H1 (cell line): ENCODE results near the gene CCDC74A. TPM values are rescaled to one million over a fixed set of nuclear protein-coding genes. Genes with fewer than 3 reads are reported as not detected.
"Not testable (repeated sequence)": the region's sequence is repeated elsewhere in the genome, so short reads cannot be mapped to it uniquely, and the experiment has no call there.

Experiments
- CTCF ChIA-PET: fragments of 300-600 bp; sonication (Branson Sonifier 250); formaldehyde crosslinking; loops from one replicate; lab custom pipeline; 2021; ENCODE audit not compliant: partially characterized antibody; lab: Charles Lee
- POLR2A ChIA-PET: fragments of 300-600 bp; sonication (Branson Sonifier 250); formaldehyde crosslinking; loops from one replicate; lab custom pipeline; 2021; ENCODE audit warnings: inconsistent platforms; ENCODE audit not compliant: partially characterized antibody; lab: Charles Lee
- DNase-seq, 2 experiments: peaks; one replicate each; pipeline versions ENCODE4 v3.0.0 to v3.0.0-alpha.2; 2010 to 2022; ENCODE audit warnings: low spot score in 2 of 2, low read depth in 1 of 2, mixed read lengths in 1 of 2
- FAIRE-seq: peaks from 2 replicates; lab custom pipeline; 2011; peaks lifted over from hg19 to GRCh38; lab: Jason Lieb, UNC
- H2AFZ ChIP-seq: 2 replicates; pipeline ENCODE4 v1.8.1; 2012; ENCODE audit warnings: low read length, inconsistent platforms
- H2AK5ac ChIP-seq: 2 replicates; pipeline ENCODE4 v1.6.1; 2013; ENCODE audit warnings: low read depth, low read length
- H2BK120ac ChIP-seq: replicated peaks from 2 replicates; pipeline ENCODE3; 2013; ENCODE audit warnings: low read depth, low read length, inconsistent platforms
- H2BK12ac ChIP-seq: 2 replicates; pipeline ENCODE4 v1.6.1; 2013; ENCODE audit warnings: low read depth, low read length
- H2BK15ac ChIP-seq: 2 replicates; pipeline ENCODE4 v1.6.1; 2013; ENCODE audit warnings: low read length
- H2BK20ac ChIP-seq: 2 replicates; pipeline ENCODE4 v1.6.1; 2013; ENCODE audit warnings: low read length
- H2BK5ac ChIP-seq: 2 replicates; pipeline ENCODE4 v1.6.1; 2013; ENCODE audit warnings: low read depth, low read length
- H3K14ac ChIP-seq: 2 replicates; pipeline ENCODE4 v1.6.1; 2013; ENCODE audit warnings: inconsistent platforms; ENCODE audit not compliant: insufficient read length
- H3K18ac ChIP-seq: 2 replicates; pipeline ENCODE4 v1.6.1; 2013; ENCODE audit warnings: low read length; ENCODE audit errors: extremely low read depth
- H3K23ac ChIP-seq: 2 replicates; pipeline ENCODE4 v1.6.1; 2013; ENCODE audit warnings: inconsistent platforms; ENCODE audit not compliant: insufficient read length
- H3K23me2 ChIP-seq: 2 replicates; pipeline ENCODE4 v1.6.1; 2013; ENCODE audit warnings: low read depth, low read length
- H3K27ac ChIP-seq: 2 replicates; pipeline ENCODE4 v1.6.1; 2011; ENCODE audit warnings: low read depth, low read length, inconsistent platforms
- H3K27me3 ChIP-seq, 4 experiments: replicated peaks in 1 of 4; 1 replicate in 1 of 4; 2 replicates in 3 of 4; pipeline versions ENCODE4 v1.6.1 to v1.8.1; 2011 to 2013; ENCODE audit warnings: low read length in 3 of 4, mild to moderate bottlenecking in 3 of 4, inconsistent platforms in 2 of 4, mixed read lengths in 2 of 4, moderate library complexity in 1 of 4; ENCODE audit not compliant: control insufficient read depth in 3 of 4, insufficient read depth in 3 of 4; ENCODE audit errors: extremely low read depth in 1 of 4
- H3K36me3 ChIP-seq, 4 experiments: 2 replicates each; pipeline versions ENCODE4 v1.6.1 to v1.8.1; 2011 to 2013; ENCODE audit warnings: mild to moderate bottlenecking in 4 of 4, low read length in 3 of 4, moderate library complexity in 2 of 4, control low read depth in 1 of 4, inconsistent platforms in 1 of 4; ENCODE audit not compliant: insufficient read depth in 4 of 4, control insufficient read depth in 2 of 4
- H3K4ac ChIP-seq: replicated peaks from 2 replicates; pipeline ENCODE3; 2013; ENCODE audit warnings: low read length, low read depth, mixed read lengths, inconsistent platforms; ENCODE audit not compliant: insufficient read length
- H3K4me1 ChIP-seq, 4 experiments: replicated peaks in 1 of 4; 1 replicate in 1 of 4; 2 replicates in 3 of 4; pipeline versions ENCODE4 v1.6.1 to v1.8.1; 2011 to 2013; ENCODE audit warnings: low read length in 3 of 4, inconsistent platforms in 2 of 4, mixed read lengths in 1 of 4; ENCODE audit not compliant: insufficient read depth in 4 of 4, control insufficient read depth in 3 of 4
- H3K4me2 ChIP-seq, 2 experiments: 2 replicates each; pipeline versions ENCODE4 v1.6.1 to v1.8.1; 2011 to 2013; ENCODE audit warnings: low read depth in 2 of 2, low read length in 2 of 2, control low read depth in 1 of 2, inconsistent platforms in 1 of 2, mild to moderate bottlenecking in 1 of 2; ENCODE audit not compliant: insufficient read depth in 1 of 2
- H3K4me3 ChIP-seq, 4 experiments: fragments of 200-600, 300-600 bp in 1 of 4; sonication (generic), shearing (Covaris generic), sonication (Bioruptor Twin) in 1 of 4; 2 replicates each; pipeline versions ENCODE4 v1.5.1 to v1.8.1; 2011 to 2016; ENCODE audit warnings: low read length in 4 of 4, low read depth in 3 of 4, control low read depth in 2 of 4, inconsistent platforms in 2 of 4, mild to moderate bottlenecking in 2 of 4, mixed read lengths in 1 of 4, moderate library complexity in 1 of 4; ENCODE audit not compliant: insufficient read depth in 2 of 4; ENCODE audit errors: extremely low read depth in 1 of 4
- H3K56ac ChIP-seq: replicated peaks from 2 replicates; pipeline ENCODE3; 2013; ENCODE audit warnings: low read depth, mild to moderate bottlenecking, mixed read lengths, low read length, inconsistent platforms; ENCODE audit not compliant: insufficient read length
- H3K79me1 ChIP-seq: 2 replicates; pipeline ENCODE4 v1.6.1; 2013; ENCODE audit warnings: low read depth, low read length, control low read depth
- H3K79me2 ChIP-seq, 2 experiments: 2 replicates each; pipeline versions ENCODE4 v1.6.1 to v1.8.1; 2012 to 2013; ENCODE audit warnings: low read length in 2 of 2, mild to moderate bottlenecking in 2 of 2, inconsistent platforms in 1 of 2; ENCODE audit not compliant: insufficient read depth in 2 of 2, control insufficient read depth in 1 of 2
- H3K9ac ChIP-seq, 4 experiments: replicated peaks in 1 of 4; 1 replicate in 1 of 4; 2 replicates in 3 of 4; pipeline versions ENCODE4 v1.6.1 to v1.8.1; 2011 to 2013; ENCODE audit warnings: low read depth in 3 of 4, low read length in 3 of 4, control low read depth in 2 of 4, mild to moderate bottlenecking in 2 of 4, moderate library complexity in 2 of 4, inconsistent platforms in 1 of 4; ENCODE audit errors: extremely low read depth in 1 of 4
- H3K9me3 ChIP-seq, 2 experiments: 2 replicates each; pipeline versions ENCODE4 v1.6.1 to v1.8.1; 2012 to 2013; ENCODE audit warnings: mild to moderate bottlenecking in 2 of 2, moderate library complexity in 2 of 2, control low read depth in 1 of 2, inconsistent platforms in 1 of 2, low read depth in 1 of 2, low read length in 1 of 2, mixed read lengths in 1 of 2; ENCODE audit not compliant: insufficient read depth in 2 of 2
- H4K20me1 ChIP-seq, 2 experiments: replicated peaks in 1 of 2; 2 replicates each; pipeline versions ENCODE3 to v1.8.1; 2011 to 2013; ENCODE audit warnings: inconsistent platforms in 2 of 2, low read length in 2 of 2, mild to moderate bottlenecking in 1 of 2; ENCODE audit not compliant: insufficient read depth in 2 of 2, control insufficient read depth in 1 of 2
- H4K5ac ChIP-seq: 2 replicates; pipeline ENCODE4 v1.6.1; 2013; ENCODE audit warnings: low read length, low read depth, mixed read lengths, inconsistent platforms; ENCODE audit not compliant: insufficient read length
- H4K8ac ChIP-seq: 2 replicates; pipeline ENCODE4 v1.8.0; 2013; ENCODE audit warnings: mild to moderate bottlenecking, moderate library complexity, low read length, inconsistent platforms; ENCODE audit not compliant: insufficient read depth; ENCODE audit errors: extremely low read depth
- H4K91ac ChIP-seq: replicated peaks from 2 replicates; pipeline ENCODE3; 2013; ENCODE audit warnings: low read length, mixed read lengths, inconsistent platforms; ENCODE audit not compliant: insufficient read length
- CTCF ChIP-seq, 3 experiments: IDR thresholded peaks; 1 replicate in 2 of 3; 2 replicates in 1 of 3; pipeline versions ENCODE4 v1.5.1 to v1.6.1; 2011; ENCODE audit warnings: low read length in 3 of 3, mild to moderate bottlenecking in 3 of 3, inconsistent platforms in 2 of 3, low read depth in 1 of 3, moderate library complexity in 1 of 3; ENCODE audit not compliant: insufficient read depth in 1 of 3; ENCODE audit errors: control extremely low read depth in 1 of 3
- RAD21 ChIP-seq, 2 experiments: IDR thresholded peaks in 1 of 2; conservative IDR thresholded peaks in 1 of 2; 2 replicates each; pipeline ENCODE4 v1.6.1; 2011; ENCODE audit warnings: low read depth in 2 of 2, low read length in 2 of 2, improper control_type of control experiment in 1 of 2, inconsistent platforms in 1 of 2, mild to moderate bottlenecking in 1 of 2, moderate library complexity in 1 of 2
- WGBS, 2 experiments: shearing (Covaris generic) in 1 of 2; methylation state at CpG; one replicate each; pipeline versions ENCODE4 v1.1.6 to v1.1.7; 2013 to 2015; ENCODE audit warnings: low lambda C conversion rate in 2 of 2, mixed read lengths in 2 of 2, inconsistent platforms in 1 of 2, low coverage in 1 of 2, missing lambda C conversion rate in 1 of 2; ENCODE audit not compliant: insufficient replicate concordance in 2 of 2, insufficient coverage in 1 of 2, insufficient read length in 1 of 2; ENCODE audit errors: extremely low coverage in 1 of 2, missing lambda C conversion rate in 1 of 2; 5-methylcytosine and 5-hydroxymethylcytosine counted together
- polyA plus RNA-seq, 7 experiments: library from polyadenylated mRNA; depleted of rRNA in 3 of 7; stranded (reverse) in 5 of 7; unstranded in 2 of 7; fragments of >200 nt in 5 of 7; fragments of 200-250 nt in 2 of 7; gene quantifications; 1 replicate in 5 of 7; 2 replicates in 1 of 7; 4 replicates in 1 of 7; pipeline versions ENCODE4 v1.2.1 to v1.2.3, GENCODE V29; 2011 to 2013; ENCODE audit warnings: missing spikeins in 2 of 7, mixed read lengths in 2 of 7
- total RNA-seq: library from RNA; stranded (reverse); fragmentation: NEBNext Ultra II Directional; extraction: Animal tissue kit (Norgen Biotek cat#: 25700); gene quantifications from 2 replicates; pipeline ENCODE4 v1.2.1, GENCODE V29; 2021

Gene CCDC74A
- total and polyA plus RNA-seq, 2 of the 8 experiments (the other 6 are each of a cell fraction or from before 2014, with no cell fraction given): 18.1 to 21.0 TPM

GRCh38 chr2:131516621-131517020 lies 11.1 kb upstream of the CCDC74A start:
- 95% methylated on average over 7 of the region's 11 CpGs; no CpG with 5 or more reads in 1 of the 2 experiments for WGBS, 2 experiments
- peaks cover 2 to 39% (median 12%) of the 10 kb centered on the region in 4 experiments; a peak in 6 of 8 replicates for H3K36me3 ChIP-seq
- H2AK5ac ChIP-seq, H3K18ac ChIP-seq, H3K23ac ChIP-seq, H3K79me1 ChIP-seq, FAIRE-seq, H3K27me3 ChIP-seq, H2BK120ac ChIP-seq, H2BK5ac ChIP-seq, H2BK12ac ChIP-seq, H3K4me2 ChIP-seq, H3K9me3 ChIP-seq, H3K9ac ChIP-seq, POLR2A ChIA-PET, H3K56ac ChIP-seq, H2AFZ ChIP-seq, H3K14ac ChIP-seq, H3K27ac ChIP-seq, H2BK20ac ChIP-seq, H4K91ac ChIP-seq: not testable (repeated sequence)
- CTCF ChIA-PET: interaction anchor here (1.0 to 1.1 kb wide), 2 partner anchors 10 to 363 kb away, joined by 5 read pairs; no protein-coding TSS in a partner anchor
- peak in 1 of 2 experiments; percentile 75 for DNase-seq
- TF ChIP-seq RAD21 (IDR thresholded peaks at IDR 0.05 in 1 of 2, conservative IDR thresholded peaks at IDR 0.05 in 1 of 2; ENCODE audit: low read depth in 2 of 2, low read length in 2 of 2) (peak; percentile 47 to 54), CTCF (IDR thresholded peaks at IDR 0.05; ENCODE audit: control extremely low read depth in 1 of 3, insufficient read depth in 1 of 3, low read depth in 1 of 3, low read length in 3 of 3) (peak; percentile 53 to 56 (median 55))
- TF ChIP-seq, all 59 proteins: peak for 2; not testable (repeated sequence) for 57
- not testable (repeated sequence) for H3K4me1 ChIP-seq, H3K4ac ChIP-seq, H4K20me1 ChIP-seq, H4K8ac ChIP-seq, H3K4me3 ChIP-seq, H2BK15ac ChIP-seq, H3K79me2 ChIP-seq, H4K5ac ChIP-seq, H3K23me2 ChIP-seq
